Measurements from ENCODE around the gene SLC39A13.

SLC39A13 gene

DNA sequence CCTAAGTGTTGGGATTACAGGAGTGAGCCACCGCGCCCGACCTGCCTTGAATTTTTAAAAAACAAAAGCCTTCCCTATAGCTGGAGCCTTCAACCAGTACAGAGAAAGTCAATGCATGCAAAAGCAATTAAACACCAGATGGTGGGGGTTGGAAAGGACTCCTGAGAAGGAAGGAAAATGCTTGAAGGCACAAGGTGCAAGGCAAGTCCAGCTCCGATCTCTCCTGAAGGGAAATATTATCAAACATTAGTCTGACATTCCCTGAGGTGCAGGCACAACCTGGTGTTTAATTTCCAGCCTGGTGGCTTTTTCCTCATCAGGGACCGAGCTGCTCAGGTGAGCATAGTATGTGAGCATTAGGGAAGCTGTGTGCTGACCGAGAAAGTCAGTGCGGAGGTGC lies 53.5 kb downstream of the SLC39A13 start:
- DNase-seq: no peak

DNA sequence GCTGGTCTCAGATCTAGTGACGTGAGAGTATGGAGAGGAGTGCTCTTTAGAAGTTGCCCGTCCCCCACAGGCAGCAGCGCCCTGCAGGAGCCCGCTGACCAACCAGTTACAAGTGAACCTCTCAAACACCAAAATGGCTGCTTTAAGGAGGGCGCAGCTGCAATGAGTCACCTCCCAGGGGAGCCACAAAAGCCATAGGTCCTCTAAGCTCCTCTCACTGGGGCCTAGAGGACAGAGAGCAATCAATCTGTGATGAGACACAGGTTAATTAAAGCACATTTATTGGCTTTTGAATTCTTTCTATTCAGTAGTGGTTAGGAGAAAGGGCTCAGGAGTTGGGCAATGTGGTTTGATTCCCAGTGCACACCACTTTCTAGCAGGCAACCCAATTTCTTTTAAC lies 56.1 kb downstream of the SLC39A13 start:
- DNase-seq: peak; percentile 86

Data from NCI-H1436 treated with DMSO at 0.1 percent for 48 hours (cell line).